GM12891 (cell line): Measurements from ENCODE around the gene GAPDH.
A peak's percentile ranks its signal among the peaks of the same experiment; 100 is the strongest.

Experiments
- POLR2A ChIP-seq: IDR thresholded peaks from 2 replicates; pipeline ENCODE4 v1.6.1; 2011; ENCODE audit warnings: low read depth, low read length, control low read depth
- POLR2AphosphoS5 ChIP-seq: IDR thresholded peaks from 2 replicates; pipeline ENCODE4 v1.6.1; 2011; ENCODE audit warnings: low read depth, low read length, control low read depth
- SPI1 ChIP-seq: IDR thresholded peaks from 2 replicates; pipeline ENCODE4 v1.6.1; 2011; ENCODE audit warnings: low read depth, low read length, control low read depth
- TAF1 ChIP-seq: IDR thresholded peaks from 2 replicates; pipeline ENCODE4 v1.6.1; 2011; ENCODE audit warnings: low read depth, low read length, control low read depth

DNA sequence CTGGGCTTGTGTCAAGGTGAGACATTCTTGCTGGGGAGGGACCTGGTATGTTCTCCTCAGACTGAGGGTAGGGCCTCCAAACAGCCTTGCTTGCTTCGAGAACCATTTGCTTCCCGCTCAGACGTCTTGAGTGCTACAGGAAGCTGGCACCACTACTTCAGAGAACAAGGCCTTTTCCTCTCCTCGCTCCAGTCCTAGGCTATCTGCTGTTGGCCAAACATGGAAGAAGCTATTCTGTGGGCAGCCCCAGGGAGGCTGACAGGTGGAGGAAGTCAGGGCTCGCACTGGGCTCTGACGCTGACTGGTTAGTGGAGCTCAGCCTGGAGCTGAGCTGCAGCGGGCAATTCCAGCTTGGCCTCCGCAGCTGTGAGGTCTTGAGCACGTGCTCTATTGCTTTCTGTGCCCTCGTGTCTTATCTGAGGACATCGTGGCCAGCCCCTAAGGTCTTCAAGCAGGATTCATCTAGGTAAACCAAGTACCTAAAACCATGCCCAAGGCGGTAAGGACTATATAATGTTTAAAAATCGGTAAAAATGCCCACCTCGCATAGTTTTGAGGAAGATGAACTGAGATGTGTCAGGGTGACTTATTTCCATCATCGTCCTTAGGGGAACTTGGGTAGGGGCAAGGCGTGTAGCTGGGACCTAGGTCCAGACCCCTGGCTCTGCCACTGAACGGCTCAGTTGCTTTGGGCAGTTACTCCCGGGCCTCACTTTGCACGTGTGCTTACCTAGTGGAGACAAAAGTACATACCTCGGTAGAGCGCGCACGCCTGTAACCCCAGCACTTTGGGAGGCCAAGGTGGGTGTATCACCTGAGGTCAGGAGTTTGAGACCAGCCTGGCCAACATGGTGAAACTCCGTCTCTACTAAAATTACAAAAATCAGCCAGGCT, 4.3 kb downstream of the GAPDH start:
- TF ChIP-seq POLR2A (peak; percentile 87), TAF1 (no peak), POLR2AphosphoS5 (peak; percentile 50; the same call in 1 of the 2 replicates), SPI1 (no peak)
